GM18505 (cell line): ENCODE results near the gene OTULIN.

Experiments
- ATAC-seq: cut with Tn5 transposase; IDR thresholded peaks from one replicate; pipeline ENCODE4 v1.9.1; 2021; ENCODE audit not compliant: unreplicated experiment
- POLR2A ChIP-seq: IDR thresholded peaks from 4 replicates; pipeline ENCODE4 v1.6.1; 2011; ENCODE audit warnings: borderline replicate concordance; ENCODE audit not compliant: insufficient read depth, insufficient read length; ENCODE audit errors: extremely low read depth

OTULIN gene

DNA sequence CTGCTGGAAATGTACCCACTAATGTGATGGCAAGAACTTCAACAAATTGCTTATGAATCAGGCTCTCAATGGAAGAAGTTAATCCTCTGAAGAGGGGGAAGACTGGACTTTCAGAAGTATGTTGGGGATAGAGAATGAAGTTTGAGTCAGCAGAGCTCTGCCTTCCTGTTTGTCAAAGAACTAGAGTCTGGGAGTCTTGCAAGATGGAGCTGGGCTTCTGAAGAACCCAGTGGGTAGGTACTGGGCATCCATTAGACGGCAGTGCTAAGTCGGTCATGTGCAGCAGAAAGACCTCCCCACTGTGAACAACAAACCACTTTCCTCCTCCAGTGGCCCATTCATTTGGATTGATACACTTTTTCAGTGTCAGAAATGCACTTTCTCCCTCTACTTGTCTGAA is 34.6 kb downstream of the OTULIN start:
- ATAC-seq: no peak
- TF ChIP-seq POLR2A: no peak

DNA sequence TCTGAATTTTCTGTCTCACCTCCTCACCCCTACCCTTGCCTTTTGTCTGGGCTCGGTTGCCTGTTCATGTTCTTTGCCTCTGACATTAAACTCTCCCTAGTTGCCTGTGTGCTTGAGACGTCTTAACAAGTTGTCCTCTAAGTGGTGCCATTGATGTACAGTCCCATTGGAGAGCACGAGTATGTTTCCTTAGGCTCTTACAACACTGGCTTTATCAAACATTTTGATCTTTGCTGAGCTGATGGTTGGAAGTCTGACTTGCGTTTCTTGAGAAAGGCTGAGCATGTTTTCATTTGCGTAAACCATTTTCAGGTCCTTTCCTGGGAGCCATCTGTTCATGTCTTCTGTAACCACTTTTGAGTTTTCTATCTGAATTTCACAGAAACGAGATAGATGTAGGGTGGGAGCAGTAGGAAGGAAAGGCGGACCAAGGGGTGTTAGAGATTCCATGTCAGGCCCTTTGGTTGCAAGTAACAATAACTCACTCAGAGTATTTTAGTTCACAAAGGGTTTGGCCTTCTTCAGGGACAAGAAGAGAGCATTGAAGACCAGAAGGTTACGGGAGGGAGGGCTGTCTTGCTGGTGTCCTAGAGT is 35.4 kb downstream of the OTULIN start:
- peak; percentile 16 for TF ChIP-seq POLR2A
- ATAC-seq: no peak

DNA sequence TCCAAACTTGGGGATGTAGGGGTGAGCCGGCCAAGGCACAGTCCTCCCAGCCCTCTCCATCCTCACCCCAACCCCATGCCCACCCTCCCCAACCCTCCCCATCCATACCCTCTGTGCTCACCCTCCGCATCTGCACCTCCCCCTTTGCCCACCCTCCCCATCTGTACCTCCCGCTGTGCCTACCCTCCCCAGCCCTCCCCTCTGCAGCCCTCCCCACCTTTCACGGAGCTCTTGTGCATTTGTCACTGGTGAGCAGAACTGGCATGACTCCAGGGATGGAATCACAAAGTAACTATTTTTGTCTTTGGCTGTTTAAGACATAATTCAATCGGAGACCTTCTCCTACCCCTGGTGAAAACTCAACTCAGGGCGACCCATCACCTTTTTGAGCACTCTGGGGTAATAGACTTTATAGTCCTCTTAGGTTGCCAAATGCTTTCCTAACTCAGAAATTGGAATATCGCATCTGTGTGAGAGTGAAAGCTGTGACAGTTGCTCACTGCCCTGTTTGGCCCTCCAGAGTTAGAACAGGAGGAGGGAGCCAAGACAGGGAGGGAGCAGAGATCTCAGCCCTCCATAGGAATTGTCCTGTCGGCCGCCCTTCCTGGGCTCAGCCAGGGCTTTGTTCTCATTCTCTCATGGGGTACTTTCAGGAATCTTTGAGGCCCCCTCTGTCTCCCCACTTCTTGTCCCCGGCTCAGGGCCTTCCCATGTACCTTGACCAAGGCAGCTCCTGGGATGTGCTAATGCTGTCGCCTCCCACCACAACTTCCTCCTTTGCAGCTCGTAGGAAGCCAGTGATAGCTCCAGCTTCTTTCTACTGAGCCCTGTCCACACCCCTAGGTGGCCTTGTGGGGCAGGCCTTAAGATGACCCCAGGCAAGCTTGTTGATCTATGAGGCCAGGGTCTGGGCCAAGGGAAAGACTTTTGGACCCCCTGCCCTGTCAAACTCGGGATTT is 36.2 kb downstream of the OTULIN start:
- no peak for TF ChIP-seq POLR2A
- ATAC-seq: no peak

DNA sequence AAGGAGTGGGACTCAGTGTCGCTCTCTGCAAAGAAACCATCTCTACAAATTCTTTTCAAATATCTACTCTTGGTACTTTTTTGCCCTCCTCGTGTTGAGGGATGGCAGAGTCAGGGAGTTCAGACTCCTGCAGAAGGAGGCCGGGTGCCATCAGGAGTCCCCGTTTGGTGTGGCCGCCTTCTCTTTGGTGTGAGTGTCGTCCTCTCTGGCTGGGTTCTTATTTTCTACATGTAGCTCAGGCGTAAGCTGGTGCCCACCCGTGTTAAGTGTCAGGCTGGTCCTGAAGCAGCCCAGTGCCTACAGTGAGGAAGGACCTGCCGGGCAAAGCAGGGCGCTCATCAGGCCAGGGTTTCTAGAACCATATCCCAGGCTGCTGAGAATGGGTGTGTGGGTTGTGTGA is 37.0 kb downstream of the OTULIN start:
- TF ChIP-seq POLR2A: no peak
- no peak for ATAC-seq

DNA sequence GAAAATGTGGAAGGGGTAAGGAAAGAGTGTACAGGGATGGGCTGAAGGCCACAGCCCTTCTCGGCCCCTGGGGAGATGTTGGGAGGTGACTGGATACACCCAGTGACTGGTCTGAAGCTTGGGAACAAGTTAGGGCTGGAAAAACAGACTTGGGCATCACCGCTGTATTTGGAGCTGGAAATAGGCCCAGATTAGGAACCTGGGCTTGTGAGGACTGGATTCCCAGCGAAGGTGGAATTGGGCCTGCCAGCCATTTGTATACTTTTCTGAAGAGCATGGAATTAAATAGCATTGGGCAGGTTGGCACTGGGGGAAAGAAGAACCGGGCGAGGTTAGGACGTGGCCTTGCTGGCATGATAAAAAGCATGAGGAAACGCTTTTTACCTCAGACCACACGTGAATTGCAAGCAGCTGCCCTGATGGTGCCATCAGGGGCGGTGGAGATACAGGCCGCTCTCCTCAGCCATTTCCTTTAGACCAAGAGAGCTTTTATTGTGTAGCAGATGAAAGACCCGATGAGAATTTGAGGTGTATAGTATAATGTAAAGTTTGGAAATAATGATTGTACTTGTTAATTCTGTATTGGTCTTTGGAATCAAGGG is 37.8 kb downstream of the OTULIN start:
- TF ChIP-seq POLR2A: no peak

GRCh38 chr5:14705556-14705955 is 41.0 kb downstream of the OTULIN start:
- ATAC-seq: no peak
- no peak for TF ChIP-seq POLR2A

More for the DNA sequence above, 37.8 kb downstream of the OTULIN start:
- no peak for ATAC-seq

DNA sequence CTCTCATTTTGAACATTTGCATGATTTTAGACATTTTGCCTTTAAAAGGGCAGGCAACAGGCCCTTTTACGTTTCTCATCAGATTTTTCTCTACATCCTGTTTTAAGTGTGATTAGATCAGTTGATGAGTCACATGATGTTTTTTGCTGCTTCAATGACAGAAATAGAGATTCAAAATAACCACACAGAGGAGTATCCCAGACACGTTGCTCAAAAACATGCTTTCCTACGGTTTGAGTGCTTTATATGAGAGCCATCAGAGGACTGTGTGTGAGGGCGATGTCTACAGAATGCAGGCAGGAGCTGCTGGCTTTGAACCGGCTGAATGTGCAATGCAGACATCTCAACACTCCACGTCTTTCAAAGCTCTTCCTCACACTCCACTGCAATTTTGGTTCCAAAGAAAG is 42.1 kb downstream of the OTULIN start:
- ATAC-seq: no peak
- TF ChIP-seq POLR2A: no peak

DNA sequence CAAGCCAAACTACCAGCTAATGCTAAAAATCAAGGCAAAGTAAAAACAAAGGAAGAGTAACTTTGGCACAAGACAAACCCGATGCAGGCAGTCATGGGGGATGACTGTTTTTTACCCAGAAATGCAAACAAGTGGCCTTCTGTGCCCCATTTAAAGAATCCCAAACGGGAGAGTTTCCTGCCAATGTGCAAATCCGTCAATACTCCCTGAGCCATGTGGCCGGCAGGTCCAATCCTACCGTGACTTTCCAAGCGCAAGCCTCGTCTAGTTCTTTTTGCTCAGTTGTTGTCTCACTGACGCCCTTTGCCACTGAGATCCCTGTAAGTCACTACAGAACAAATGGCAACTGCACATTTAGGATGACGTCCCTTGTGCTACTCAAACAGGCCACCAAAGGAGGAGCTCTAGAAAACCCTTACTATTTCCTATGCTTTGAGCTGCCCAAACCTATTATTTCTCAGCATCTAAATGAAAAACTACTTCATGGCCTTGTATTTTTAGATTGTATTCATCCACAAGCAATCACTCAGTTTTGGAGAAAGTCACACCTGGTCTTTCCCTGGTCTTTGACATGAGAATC is 43.4 kb downstream of the OTULIN start:
- no peak for ATAC-seq
- TF ChIP-seq POLR2A: no peak

DNA sequence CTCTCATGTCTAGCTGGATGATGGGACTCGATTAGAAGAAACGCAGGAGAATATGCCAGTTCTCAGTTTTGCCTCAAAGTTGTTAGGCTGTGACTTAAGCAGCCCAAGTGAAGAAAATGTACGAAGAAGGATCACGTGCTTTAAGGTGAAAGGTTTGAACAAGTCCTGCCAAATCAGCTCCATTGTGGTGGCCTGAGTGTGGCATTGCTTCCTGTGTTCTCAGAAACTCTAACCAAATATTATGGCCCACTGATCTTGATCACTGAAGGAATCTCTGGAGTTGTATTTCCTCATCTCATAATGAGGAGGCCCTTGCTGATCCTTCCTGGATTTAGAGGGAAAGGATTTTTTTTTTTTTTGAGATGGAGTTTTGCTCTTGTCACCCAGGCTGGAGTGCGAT is 44.0 kb downstream of the OTULIN start:
- no peak for ATAC-seq
- TF ChIP-seq POLR2A: no peak

DNA sequence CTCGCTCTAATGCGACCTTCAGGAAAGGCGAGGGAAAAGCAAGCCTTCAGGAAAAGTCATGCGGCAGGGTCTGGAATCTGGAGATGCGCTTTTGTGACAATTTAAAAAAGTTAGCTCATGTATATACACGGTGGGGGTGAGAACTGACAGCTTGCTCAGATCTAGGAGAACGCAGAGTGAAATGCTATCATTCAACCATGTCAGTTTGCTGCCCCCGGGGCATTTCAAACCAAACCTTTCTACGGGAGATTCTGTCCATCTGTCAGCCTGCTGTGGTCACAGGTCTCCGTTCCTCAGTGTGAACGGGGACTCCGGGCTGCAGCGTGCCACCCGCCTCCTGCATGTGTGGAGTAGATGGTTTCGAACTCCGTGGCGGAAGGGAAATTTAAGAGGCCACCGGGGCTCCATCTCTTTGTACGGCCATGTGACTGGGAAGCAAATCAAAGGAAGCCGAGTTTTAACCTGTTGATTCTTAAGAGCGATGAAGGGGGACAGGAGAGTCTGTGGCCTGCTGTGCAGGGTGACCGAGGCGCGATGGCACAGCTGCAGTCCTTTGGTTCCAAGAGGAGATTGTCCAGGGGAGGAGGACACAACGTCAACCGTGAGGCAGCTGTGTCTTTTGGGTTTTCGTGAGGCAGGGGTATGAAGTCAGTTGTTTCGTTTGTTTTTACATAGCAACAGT is 45.9 kb downstream of the OTULIN start:
- no peak for ATAC-seq
- peak; percentile 18 for TF ChIP-seq POLR2A

GRCh38 chr5:14712131-14712530 is 47.6 kb downstream of the OTULIN start:
- ATAC-seq: no peak
- no peak for TF ChIP-seq POLR2A

- no peak for TF ChIP-seq POLR2A
- ATAC-seq: no peak
Observed at GRCh38 chr5:14712666-14713065, 48.1 kb downstream of the OTULIN start.

DNA sequence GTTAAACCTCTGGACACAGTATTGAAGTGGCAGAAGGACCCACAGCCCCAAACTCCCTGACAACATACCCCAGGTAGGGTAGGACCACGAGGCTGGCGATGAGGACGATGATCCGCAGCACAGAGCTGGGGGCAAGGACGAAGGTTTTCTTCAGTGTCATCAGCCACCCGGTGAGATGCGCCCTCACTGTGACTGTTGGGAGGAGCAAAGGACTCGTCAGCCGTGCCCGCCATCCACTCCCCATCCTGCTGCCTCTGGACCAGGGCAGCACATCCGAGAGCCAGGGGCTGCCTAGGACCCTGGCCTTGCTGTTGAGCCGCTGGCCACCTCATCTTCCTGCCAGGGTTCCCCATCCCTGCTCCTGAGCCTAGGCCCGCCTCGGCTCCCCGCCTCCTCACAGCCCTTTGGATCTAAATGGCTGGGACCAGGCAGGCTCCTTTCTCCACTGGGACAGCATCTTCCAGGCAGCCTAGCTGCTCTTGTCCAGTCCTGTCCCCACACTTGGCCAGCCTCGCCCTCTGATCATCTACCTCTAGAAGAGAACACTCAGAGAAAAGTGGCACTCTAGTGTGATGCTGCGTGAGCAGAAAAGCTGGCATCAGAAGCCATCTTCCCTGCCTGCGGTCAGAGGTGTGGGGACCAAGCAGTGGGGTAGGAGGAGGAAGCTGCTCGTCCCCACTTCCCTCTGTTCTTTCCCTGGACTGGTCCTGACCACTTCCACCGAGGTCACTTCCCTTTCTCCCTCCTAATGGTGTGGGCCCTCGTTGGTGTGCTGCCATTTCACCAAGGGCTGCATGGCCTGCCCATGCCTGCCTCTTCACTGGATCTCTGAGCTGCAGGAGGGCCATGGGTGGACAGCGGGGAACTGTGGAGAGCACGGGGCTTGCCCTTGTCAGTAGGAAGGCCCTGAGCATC is 49.2 kb downstream of the OTULIN start:
- ATAC-seq: no peak
- no peak for TF ChIP-seq POLR2A

DNA sequence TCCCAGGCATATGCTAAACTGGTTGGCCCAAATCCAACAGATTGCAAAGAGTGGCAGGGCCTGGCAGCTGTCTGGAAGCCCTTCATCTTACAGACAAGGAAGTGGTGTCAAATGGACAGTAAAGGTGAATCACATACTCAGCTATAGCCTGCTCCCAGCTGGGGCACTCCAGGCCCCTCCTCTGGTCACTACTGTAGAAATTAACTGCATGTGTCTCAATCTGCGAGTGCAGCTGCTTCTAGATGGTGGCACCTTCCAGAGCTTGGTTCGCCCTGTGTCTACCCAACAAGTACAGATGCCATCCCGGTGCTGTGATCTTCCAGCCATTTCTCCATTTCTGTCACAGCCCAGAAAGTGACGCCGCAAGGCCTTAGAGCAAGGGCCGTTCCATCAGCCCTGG is 50.2 kb downstream of the OTULIN start:
- no peak for ATAC-seq
- no peak for TF ChIP-seq POLR2A
